ENCODE results near the gene HS6ST2. TPM values are rescaled to one million over a fixed set of nuclear protein-coding genes. Genes with fewer than 3 reads are reported as not detected.

HS6ST2 gene
- total and polyA plus RNA-seq, 10 of the 15 experiments (the other 5 are each of a cell fraction or from before 2014, with no cell fraction given): not detected

- no peak for DNase-seq (ENCODE audit: low read depth, low spot score)
- Histone ChIP-seq H3K4me1 (ENCODE audit: control insufficient read depth, insufficient read depth, low read length) (no peaks in the 10 kb centered on the region), H3K27me3 (replicated peaks in 1 of 2; ENCODE audit: control insufficient read depth in 2 of 2, insufficient read depth in 2 of 2, low read length in 1 of 2) (no peaks in the 10 kb centered on the region; a peak in 1 of 4 replicates), H3K9ac (ENCODE audit: control insufficient read depth, insufficient read depth, low read length) (no peak overlapping the region), H3K4me2 (ENCODE audit: control insufficient read depth, insufficient read depth) (no peak overlapping the region), H3K36me3 (ENCODE audit: control insufficient read depth in 2 of 2, insufficient read depth in 2 of 2, low read length in 1 of 2) (no peaks in the 10 kb centered on the region), H3K9me3 (replicated peaks; ENCODE audit: control insufficient read depth, insufficient read depth, low read length) (no peaks in the 10 kb centered on the region), H3K27ac (ENCODE audit: control insufficient read depth, insufficient read depth) (no peak overlapping the region), H3K4me3 (no peak overlapping the region), H2AFZ (ENCODE audit: control insufficient read depth, low read depth, low read length) (no peak overlapping the region), H3K79me2 (ENCODE audit: control insufficient read depth, insufficient read depth, low read length) (no peaks in the 10 kb centered on the region), H4K20me1 (ENCODE audit: control insufficient read depth, insufficient read depth) (no peaks in the 10 kb centered on the region)
- ChIA-PET POLR2A (no interaction called here), CTCF (no interaction called here), RAD21 (ENCODE audit: unreplicated experiment) (no interaction called here), SMC1A (ENCODE audit: uncharacterized antibody, unreplicated experiment) (interaction anchor here (0.7 kb wide), 1 partner anchor 117 kb away, joined by 3 read pairs; no protein-coding TSS in a partner anchor)
- ATAC-seq: no peak
- WGBS (ENCODE audit: insufficient coverage, insufficient replicate concordance, low lambda C conversion rate, missing lambda C conversion rate): 27% methylated on average over 2 of the region's 2 CpGs
- intact Hi-C loops (cut with micrococcal nuclease; ENCODE audit: unreplicated experiment): no loop called here
- in situ Hi-C loops (cut with MboI): no loop called here
- no peak for FAIRE-seq
- no TSS peak for BruUV-seq (replicated peaks)
- TF ChIP-seq NKRF (conservative IDR thresholded peaks at IDR 0.05) (no peak), MEF2B (IDR thresholded peaks at IDR 0.05; ENCODE audit: partially characterized antibody, poor library complexity, severe bottlenecking) (no peak), POU2F2 (IDR thresholded peaks at IDR 0.05; ENCODE audit: borderline replicate concordance, low read depth, low read length) (no peak), NR2F1 (conservative IDR thresholded peaks at IDR 0.05) (no peak), CUX1 (IDR thresholded peaks at IDR 0.05; ENCODE audit: insufficient replicate concordance, low read depth, low read length) (no peak), ZNF384 (IDR thresholded peaks at IDR 0.05; ENCODE audit: borderline replicate concordance, low read depth, low read length) (no peak), BCLAF1 (IDR thresholded peaks at IDR 0.05) (no peak), BCL3 (IDR thresholded peaks at IDR 0.05; ENCODE audit: borderline replicate concordance, insufficient read depth, low read depth, low read length, poor library complexity, severe bottlenecking) (no peak)
These were observed 292.8 kb downstream of the HS6ST2 start for GRCh38 chrX:132665676-132666075.

Data from GM12878 (cell line).